K562 (cell line): ENCODE results near the gene ZNF787. TPM values are rescaled to one million over a fixed set of nuclear protein-coding genes. Genes with fewer than 3 reads are reported as not detected.

Experiments used
- ATAC-seq: fragments of 200-7000 bp; cut with Tn5 transposase; 3 replicates; pipeline ENCODE4 v1.9.1; 2020; ENCODE audit warnings: moderate library complexity
- BruUV-seq: library from RNA; stranded (reverse); fragments of 400-500 nt; replicated peaks from 2 replicates; lab custom pipeline; 2021; lab: Mats Ljungman, UMichigan
- CTCF ChIA-PET: fragments of 300-600 bp; formaldehyde crosslinking; extraction: SDS; loops from one replicate; lab custom pipeline; 2021; ENCODE audit warnings: low intra/inter-chr PET ratio; lab: Yijun Ruan, JAX
- POLR2A ChIA-PET: fragments of 300-600, 350-650 bp; sonication (Branson Sonifier 250); formaldehyde crosslinking; extraction: SDS; loops from one replicate; lab custom pipeline; 2021; ENCODE audit warnings: antibody characterized with exemption, inconsistent platforms; lab: Yijun Ruan, JAX
- DNase-seq, 4 experiments: peaks; one replicate each; pipeline versions ENCODE4 v3.0.0 to v3.0.0-alpha.2; 2011 to 2018; ENCODE audit warnings: low spot score in 3 of 4, mixed read lengths in 3 of 4; ENCODE audit errors: extremely low read depth in 1 of 4
- FAIRE-seq: peaks from 2 replicates; lab custom pipeline; 2011; peaks lifted over from hg19 to GRCh38; lab: Jason Lieb, UNC
- H2AFZ ChIP-seq: 2 replicates; pipeline ENCODE4 v1.6.0; 2011; ENCODE audit warnings: low read depth, low read length, control low read depth, inconsistent platforms
- H3K27ac ChIP-seq: fragments of 200-600 bp; 3 replicates; pipeline ENCODE4 v1.8.0; 2011; ENCODE audit warnings: low read depth, mild to moderate bottlenecking, control low read depth, inconsistent platforms, low read length, moderate library complexity, mixed read lengths; ENCODE audit errors: extremely low read depth
- H3K27me3 ChIP-seq, 2 experiments: fragments of 300-600 bp in 1 of 2; 2 replicates in 1 of 2; 3 replicates in 1 of 2; pipeline versions ENCODE4 v1.6.0 to v1.8.0; 2011; ENCODE audit warnings: inconsistent platforms in 2 of 2, low read length in 2 of 2, mild to moderate bottlenecking in 1 of 2, mixed read lengths in 1 of 2, moderate library complexity in 1 of 2; ENCODE audit not compliant: control insufficient read depth in 2 of 2, insufficient read depth in 2 of 2
- H3K36me3 ChIP-seq: fragments of 300-600 bp; 3 replicates; pipeline ENCODE4 v1.8.0; 2011; ENCODE audit warnings: mild to moderate bottlenecking, low read length, inconsistent platforms; ENCODE audit not compliant: control insufficient read depth, insufficient read depth
- H3K4me1 ChIP-seq, 2 experiments: fragments of 200-600 bp in 1 of 2; replicated peaks in 1 of 2; 2 replicates in 1 of 2; 3 replicates in 1 of 2; pipeline versions ENCODE4 v1.5.1 to v1.8.0; 2011; ENCODE audit warnings: inconsistent platforms in 2 of 2, low read length in 2 of 2, mild to moderate bottlenecking in 1 of 2, mixed read lengths in 1 of 2, moderate library complexity in 1 of 2; ENCODE audit not compliant: control insufficient read depth in 2 of 2, insufficient read depth in 2 of 2
- H3K4me2 ChIP-seq: 2 replicates; pipeline ENCODE4 v1.6.1; 2011; ENCODE audit warnings: low read length, control low read depth, inconsistent platforms, mixed read lengths; ENCODE audit not compliant: insufficient read depth
- H3K4me3 ChIP-seq: fragments of 200-600 bp; sonication (generic), shearing (Covaris generic); 2 replicates; pipeline ENCODE4 v1.5.1; 2016; ENCODE audit warnings: control low read depth, inconsistent platforms
- H3K79me2 ChIP-seq: fragments of 200-600 bp; 3 replicates; pipeline ENCODE4 v1.8.0; 2011; ENCODE audit warnings: low read length, inconsistent platforms; ENCODE audit not compliant: control insufficient read depth, insufficient read depth
- H3K9ac ChIP-seq, 2 experiments: 2 replicates each; pipeline versions ENCODE4 v1.6.0 to v1.6.1; 2011; ENCODE audit warnings: low read depth in 2 of 2, low read length in 2 of 2, control low read depth in 1 of 2, inconsistent platforms in 1 of 2, mild to moderate bottlenecking in 1 of 2, mixed read lengths in 1 of 2; ENCODE audit not compliant: insufficient read depth in 1 of 2
- H3K9me1 ChIP-seq: one replicate; pipeline ENCODE4 v1.6.0; 2011; ENCODE audit warnings: inconsistent platforms, mild to moderate bottlenecking, low read length, moderate library complexity; ENCODE audit not compliant: control insufficient read depth, insufficient read depth
- H3K9me3 ChIP-seq: replicated peaks from 2 replicates; pipeline ENCODE4 v1.5.1; 2011; ENCODE audit warnings: low read depth, low read length, inconsistent platforms; ENCODE audit not compliant: control insufficient read depth, insufficient read depth
- H4K20me1 ChIP-seq: replicated peaks from 2 replicates; pipeline ENCODE4 v1.6.1; 2011; ENCODE audit warnings: low read length, inconsistent platforms, mixed read lengths; ENCODE audit not compliant: control insufficient read depth, insufficient read depth
- ARID1B ChIP-seq: fragments of 450-650 bp; IDR thresholded peaks from 2 replicates; pipeline ENCODE4 v1.6.1; 2016; ENCODE audit warnings: antibody characterized with exemption, mild to moderate bottlenecking, inconsistent platforms
- EWSR1 ChIP-seq: fragments of 450-650 bp; IDR thresholded peaks from 2 replicates; pipeline ENCODE4 v1.6.1; 2018; ENCODE audit warnings: borderline replicate concordance, mild to moderate bottlenecking, low read depth, moderate library complexity; ENCODE audit not compliant: partially characterized antibody
- FUS ChIP-seq: fragments of 200-400 bp; formaldehyde crosslinking; optimal IDR thresholded peaks from 2 replicates; pipeline ENCODE3; 2017; ENCODE audit warnings: low read depth, low read length
- MAFF ChIP-seq: IDR thresholded peaks from 2 replicates; pipeline ENCODE4 v1.6.1; 2012; ENCODE audit warnings: low read length, improper control_type of control experiment
- SAFB ChIP-seq: fragments of 200-400 bp; formaldehyde crosslinking; IDR thresholded peaks from 2 replicates; pipeline ENCODE4 v1.6.1; 2017; ENCODE audit warnings: low read depth, low read length, borderline replicate concordance
- TBL1XR1 ChIP-seq, 2 experiments: IDR thresholded peaks; 2 replicates each; pipeline ENCODE4 v1.6.1; 2012; ENCODE audit warnings: improper control_type of control experiment in 2 of 2, low read length in 2 of 2, mild to moderate bottlenecking in 1 of 2
- TRIM24 ChIP-seq, 2 experiments: fragments of 450-650 bp; IDR thresholded peaks; 2 replicates each; pipeline ENCODE4 v1.6.1; 2016
- XRCC4 ChIP-seq: IDR thresholded peaks from one replicate; pipeline ENCODE4 v1.6.1; 2011; ENCODE audit not compliant: insufficient read depth, insufficient read length; ENCODE audit errors: extremely low read depth
- ZFPM2 ChIP-seq: fragments of 250-450 bp; sonication (Bioruptor Pico); IDR thresholded peaks from 2 replicates; pipeline ENCODE4 v1.5.1; 2022; ENCODE audit warnings: mild to moderate bottlenecking
- ZNF140 ChIP-seq: fragments of 250-450 bp; sonication (Bioruptor Pico); IDR thresholded peaks from 2 replicates; pipeline ENCODE4 v1.8.0; 2021; ENCODE audit warnings: moderate library complexity, mild to moderate bottlenecking, inconsistent platforms
- ZNF239 ChIP-seq: fragments of 250-450 bp; sonication (Bioruptor Pico); IDR thresholded peaks from 2 replicates; pipeline ENCODE4 v1.4.0; 2020; ENCODE audit warnings: mild to moderate bottlenecking
- WGBS: fragments of 100-300 bp; shearing (Covaris generic); methylation state at CpG from one replicate; pipeline ENCODE4 v1.1.6; 2016; ENCODE audit warnings: low coverage, mixed read lengths; ENCODE audit not compliant: insufficient coverage; ENCODE audit errors: missing lambda C conversion rate; 5-methylcytosine and 5-hydroxymethylcytosine counted together
- in situ Hi-C: fragments of 300-500 bp; cut with MboI; formaldehyde crosslinking; loops from 4 replicates; pipeline ENCODE4 v1.15.0; 2018; ENCODE audit warnings: inconsistent platforms, mixed read lengths
- intact Hi-C: fragments of 100-400 bp; cut with micrococcal nuclease; formaldehyde crosslinking; loops from 2 replicates; pipeline ENCODE4 v1.14.2; 2022
- polyA plus RNA-seq, 8 experiments: library from polyadenylated mRNA; depleted of rRNA in 4 of 8; stranded (reverse) in 5 of 8; unstranded in 3 of 8; fragments of >200 nt; fragmentation: Nextera tagmentation in 2 of 8; fragmentation: Illumina TruSeq in 1 of 8; extraction: Ambion mirVana in 2 of 8; extraction: Trizol in 1 of 8; gene quantifications; 2 replicates each; pipeline versions ENCODE4 v1.2.1 to v1.2.3, GENCODE V29; 2011 to 2014; ENCODE audit warnings: inconsistent platforms in 1 of 8, missing spikeins in 1 of 8
- total RNA-seq, 7 experiments: library from RNA; depleted of rRNA in 6 of 7; stranded (reverse); fragments of >200 nt in 6 of 7; fragmentation: Illumina TruSeq in 2 of 7; extraction: Trizol in 2 of 7; gene quantifications; 2 replicates each; pipeline versions ENCODE4 v1.2.1 to v1.2.3, GENCODE V29; 2011 to 2021; ENCODE audit warnings: low replicate concordance in 1 of 7
- TF ChIP-seq, protein P1 (sequence below): fragments of 450-650 bp; formaldehyde crosslinking; conservative IDR thresholded peaks from 2 replicates; pipeline ENCODE4 v1.4.0; 2022; ENCODE audit warnings: mild to moderate bottlenecking, missing genetic modification characterization
- TF ChIP-seq, protein P2 (sequence below): fragments of 250-450 bp; sonication (Bioruptor Pico); IDR thresholded peaks from 2 replicates; pipeline ENCODE4 v1.8.0; 2022; ENCODE audit warnings: inconsistent platforms, mild to moderate bottlenecking, moderate library complexity, borderline replicate concordance
- TF ChIP-seq, protein P3 (sequence below): sonication (generic); formaldehyde crosslinking; IDR thresholded peaks from 2 replicates; pipeline ENCODE4 v1.8.0; 2023; ENCODE audit warnings: missing genetic modification reagents, mild to moderate bottlenecking, borderline replicate concordance

The ZNF787 gene
- total and polyA plus RNA-seq, 9 of the 15 experiments (the other 6 are each of a cell fraction or from before 2014, with no cell fraction given), result 0.45 to 77.6 (median 7.3) TPM

DNA sequence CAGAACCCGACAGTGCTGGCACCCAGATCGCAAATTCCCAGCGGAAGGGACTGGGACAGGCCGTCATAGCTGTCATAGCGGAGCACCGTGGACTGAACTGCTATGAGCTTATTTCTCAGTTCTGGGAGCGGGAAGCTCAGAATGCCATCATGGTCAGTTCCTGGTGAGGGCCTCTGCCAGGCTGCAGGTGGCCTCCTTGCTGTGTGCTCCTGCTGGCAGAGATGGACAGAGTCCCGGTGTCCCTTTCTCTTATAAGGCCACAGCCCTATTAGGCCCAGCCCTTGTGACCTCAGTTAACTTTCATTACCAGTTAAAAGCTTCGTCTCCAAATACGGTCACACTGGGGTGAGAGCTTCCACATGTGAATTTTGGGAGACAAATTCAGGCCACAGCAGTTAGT, 24.6 kb upstream of the ZNF787 start:
- Histone ChIP-seq H3K27me3 (no peaks in the 10 kb centered on the region), H3K27ac (no peak overlapping the region), H3K9me1 (no peaks in the 10 kb centered on the region), H3K9ac (no peak overlapping the region), H3K4me2 (no peak overlapping the region), H3K4me3 (no peak overlapping the region), H2AFZ (no peak overlapping the region), H3K4me1 (peaks cover 7 to 10% of the 10 kb centered on the region in 2 experiments; a peak in 4 of 5 replicates), H3K79me2 (peaks cover 35% of the 10 kb centered on the region), H3K36me3 (peaks cover 27% of the 10 kb centered on the region; the same call in 2 of the 3 replicates), H4K20me1 (no peaks in the 10 kb centered on the region; the same call in 1 of the 2 replicates), H3K9me3 (no peaks in the 10 kb centered on the region)
- no peak for DNase-seq
- no peak for FAIRE-seq
- BruUV-seq, result no TSS peak
- WGBS, result 91% methylated on average over 10 of the region's 10 CpGs
- TF ChIP-seq EWSR1, result no peak
- TF ChIP-seq ARID1B, result no peak
- TF ChIP-seq, protein P1, sequence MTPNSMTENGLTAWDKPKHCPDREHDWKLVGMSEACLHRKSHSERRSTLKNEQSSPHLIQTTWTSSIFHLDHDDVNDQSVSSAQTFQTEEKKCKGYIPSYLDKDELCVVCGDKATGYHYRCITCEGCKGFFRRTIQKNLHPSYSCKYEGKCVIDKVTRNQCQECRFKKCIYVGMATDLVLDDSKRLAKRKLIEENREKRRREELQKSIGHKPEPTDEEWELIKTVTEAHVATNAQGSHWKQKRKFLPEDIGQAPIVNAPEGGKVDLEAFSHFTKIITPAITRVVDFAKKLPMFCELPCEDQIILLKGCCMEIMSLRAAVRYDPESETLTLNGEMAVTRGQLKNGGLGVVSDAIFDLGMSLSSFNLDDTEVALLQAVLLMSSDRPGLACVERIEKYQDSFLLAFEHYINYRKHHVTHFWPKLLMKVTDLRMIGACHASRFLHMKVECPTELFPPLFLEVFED (CRISPR knock-in tag), result no peak
- TF ChIP-seq, protein P2, sequence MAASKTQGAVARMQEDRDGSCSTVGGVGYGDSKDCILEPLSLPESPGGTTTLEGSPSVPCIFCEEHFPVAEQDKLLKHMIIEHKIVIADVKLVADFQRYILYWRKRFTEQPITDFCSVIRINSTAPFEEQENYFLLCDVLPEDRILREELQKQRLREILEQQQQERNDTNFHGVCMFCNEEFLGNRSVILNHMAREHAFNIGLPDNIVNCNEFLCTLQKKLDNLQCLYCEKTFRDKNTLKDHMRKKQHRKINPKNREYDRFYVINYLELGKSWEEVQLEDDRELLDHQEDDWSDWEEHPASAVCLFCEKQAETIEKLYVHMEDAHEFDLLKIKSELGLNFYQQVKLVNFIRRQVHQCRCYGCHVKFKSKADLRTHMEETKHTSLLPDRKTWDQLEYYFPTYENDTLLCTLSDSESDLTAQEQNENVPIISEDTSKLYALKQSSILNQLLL (CRISPR knock-in tag), result no peak
- TF ChIP-seq, protein P3, sequence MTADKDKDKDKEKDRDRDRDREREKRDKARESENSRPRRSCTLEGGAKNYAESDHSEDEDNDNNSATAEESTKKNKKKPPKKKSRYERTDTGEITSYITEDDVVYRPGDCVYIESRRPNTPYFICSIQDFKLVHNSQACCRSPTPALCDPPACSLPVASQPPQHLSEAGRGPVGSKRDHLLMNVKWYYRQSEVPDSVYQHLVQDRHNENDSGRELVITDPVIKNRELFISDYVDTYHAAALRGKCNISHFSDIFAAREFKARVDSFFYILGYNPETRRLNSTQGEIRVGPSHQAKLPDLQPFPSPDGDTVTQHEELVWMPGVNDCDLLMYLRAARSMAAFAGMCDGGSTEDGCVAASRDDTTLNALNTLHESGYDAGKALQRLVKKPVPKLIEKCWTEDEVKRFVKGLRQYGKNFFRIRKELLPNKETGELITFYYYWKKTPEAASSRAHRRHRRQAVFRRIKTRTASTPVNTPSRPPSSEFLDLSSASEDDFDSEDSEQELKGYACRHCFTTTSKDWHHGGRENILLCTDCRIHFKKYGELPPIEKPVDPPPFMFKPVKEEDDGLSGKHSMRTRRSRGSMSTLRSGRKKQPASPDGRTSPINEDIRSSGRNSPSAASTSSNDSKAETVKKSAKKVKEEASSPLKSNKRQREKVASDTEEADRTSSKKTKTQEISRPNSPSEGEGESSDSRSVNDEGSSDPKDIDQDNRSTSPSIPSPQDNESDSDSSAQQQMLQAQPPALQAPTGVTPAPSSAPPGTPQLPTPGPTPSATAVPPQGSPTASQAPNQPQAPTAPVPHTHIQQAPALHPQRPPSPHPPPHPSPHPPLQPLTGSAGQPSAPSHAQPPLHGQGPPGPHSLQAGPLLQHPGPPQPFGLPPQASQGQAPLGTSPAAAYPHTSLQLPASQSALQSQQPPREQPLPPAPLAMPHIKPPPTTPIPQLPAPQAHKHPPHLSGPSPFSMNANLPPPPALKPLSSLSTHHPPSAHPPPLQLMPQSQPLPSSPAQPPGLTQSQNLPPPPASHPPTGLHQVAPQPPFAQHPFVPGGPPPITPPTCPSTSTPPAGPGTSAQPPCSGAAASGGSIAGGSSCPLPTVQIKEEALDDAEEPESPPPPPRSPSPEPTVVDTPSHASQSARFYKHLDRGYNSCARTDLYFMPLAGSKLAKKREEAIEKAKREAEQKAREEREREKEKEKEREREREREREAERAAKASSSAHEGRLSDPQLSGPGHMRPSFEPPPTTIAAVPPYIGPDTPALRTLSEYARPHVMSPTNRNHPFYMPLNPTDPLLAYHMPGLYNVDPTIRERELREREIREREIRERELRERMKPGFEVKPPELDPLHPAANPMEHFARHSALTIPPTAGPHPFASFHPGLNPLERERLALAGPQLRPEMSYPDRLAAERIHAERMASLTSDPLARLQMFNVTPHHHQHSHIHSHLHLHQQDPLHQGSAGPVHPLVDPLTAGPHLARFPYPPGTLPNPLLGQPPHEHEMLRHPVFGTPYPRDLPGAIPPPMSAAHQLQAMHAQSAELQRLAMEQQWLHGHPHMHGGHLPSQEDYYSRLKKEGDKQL (CRISPR knock-in tag), result no peak
- no peak for TF ChIP-seq ZNF239 (CRISPR knock-in tag)
- no peak for TF ChIP-seq TBL1XR1 (IDR thresholded peaks at IDR 0.05; ENCODE audit: low read length in 2 of 2)
- no peak for TF ChIP-seq ZNF140 (CRISPR knock-in tag)
- no peak for TF ChIP-seq FUS
- no peak for TF ChIP-seq XRCC4
- no peak for TF ChIP-seq SAFB
- TF ChIP-seq MAFF, result no peak
- no peak for TF ChIP-seq ZFPM2 (CRISPR knock-in tag)
- no peak for TF ChIP-seq TRIM24 (IDR thresholded peaks at IDR 0.05)
- no peak for ATAC-seq
- in situ Hi-C loops, result loop anchor here (25.0 kb wide), 1 partner anchor 983 kb away; the partner anchor contains the start of genes DNAAF3 and TNNI3
- intact Hi-C loops, result no loop called here
- ChIA-PET CTCF (no interaction called here), POLR2A (interaction anchor here (0.6 to 0.8 kb wide), 2 partner anchors 23 to 187 kb away, joined by 3 to 4 read pairs; no protein-coding TSS in a partner anchor)
